ENCODE data around the gene ZBTB46. TPM values are rescaled to one million over a fixed set of nuclear protein-coding genes. Genes with fewer than 3 reads are reported as not detected.
"Not testable (repeated sequence)": the region's sequence is repeated elsewhere in the genome, so short reads cannot be mapped to it uniquely, and the experiment has no call there.

The ZBTB46 gene
- total RNA-seq, 1 donor from 2014 or later: 39.5 TPM

DNA sequence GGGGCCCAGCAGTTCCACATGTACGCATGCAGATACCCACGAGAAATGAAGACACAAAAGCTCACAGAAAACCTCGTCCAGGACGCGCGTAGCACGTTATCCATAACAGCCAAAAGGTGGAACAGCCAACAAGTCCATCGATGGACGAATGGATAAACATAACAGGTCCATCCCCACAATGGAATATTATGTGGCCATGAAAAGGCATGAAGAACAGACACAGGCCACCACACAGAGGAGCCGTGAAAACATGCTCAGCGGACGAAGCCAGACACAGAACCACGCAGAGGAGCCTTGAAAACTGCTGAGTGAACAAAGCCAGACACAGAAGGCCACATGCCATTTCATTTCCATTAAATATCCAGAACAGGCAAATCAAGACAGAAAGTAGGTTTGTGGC, 53.5 kb downstream of the ZBTB46 start:
- Histone ChIP-seq H3K27ac (no peak overlapping the region), H3K4me3 (no peak overlapping the region), H3K27me3 (no peaks in the 10 kb centered on the region), H3K9me3 (no peaks in the 10 kb centered on the region), H3K36me3 (no peaks in the 10 kb centered on the region), H3K4me1 (no peaks in the 10 kb centered on the region)
- TF ChIP-seq, protein P1, sequence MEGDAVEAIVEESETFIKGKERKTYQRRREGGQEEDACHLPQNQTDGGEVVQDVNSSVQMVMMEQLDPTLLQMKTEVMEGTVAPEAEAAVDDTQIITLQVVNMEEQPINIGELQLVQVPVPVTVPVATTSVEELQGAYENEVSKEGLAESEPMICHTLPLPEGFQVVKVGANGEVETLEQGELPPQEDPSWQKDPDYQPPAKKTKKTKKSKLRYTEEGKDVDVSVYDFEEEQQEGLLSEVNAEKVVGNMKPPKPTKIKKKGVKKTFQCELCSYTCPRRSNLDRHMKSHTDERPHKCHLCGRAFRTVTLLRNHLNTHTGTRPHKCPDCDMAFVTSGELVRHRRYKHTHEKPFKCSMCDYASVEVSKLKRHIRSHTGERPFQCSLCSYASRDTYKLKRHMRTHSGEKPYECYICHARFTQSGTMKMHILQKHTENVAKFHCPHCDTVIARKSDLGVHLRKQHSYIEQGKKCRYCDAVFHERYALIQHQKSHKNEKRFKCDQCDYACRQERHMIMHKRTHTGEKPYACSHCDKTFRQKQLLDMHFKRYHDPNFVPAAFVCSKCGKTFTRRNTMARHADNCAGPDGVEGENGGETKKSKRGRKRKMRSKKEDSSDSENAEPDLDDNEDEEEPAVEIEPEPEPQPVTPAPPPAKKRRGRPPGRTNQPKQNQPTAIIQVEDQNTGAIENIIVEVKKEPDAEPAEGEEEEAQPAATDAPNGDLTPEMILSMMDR (IDR thresholded peaks at IDR 0.05): no peak
- no peak for DNase-seq (ENCODE audit: low spot score in 2 of 2)
- intact Hi-C loops (cut with DNase I): no loop called here

DNA sequence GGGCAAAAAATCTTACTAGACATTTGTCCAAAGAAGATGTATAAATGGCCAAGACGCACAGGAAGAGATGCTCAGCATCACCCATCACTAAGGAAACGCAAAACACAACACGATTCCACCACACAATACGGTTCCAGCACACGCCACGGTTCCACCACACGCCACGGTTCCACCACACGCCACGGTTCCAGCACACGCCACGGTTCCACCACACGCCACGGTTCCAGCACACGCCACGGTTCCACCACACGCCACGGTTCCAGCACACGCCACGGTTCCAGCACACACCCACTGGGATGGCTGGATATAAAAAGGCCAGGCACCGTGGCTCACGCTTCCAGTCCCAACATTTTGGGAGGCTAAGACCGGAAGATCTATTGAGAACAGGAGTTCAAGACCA, 54.2 kb downstream of the ZBTB46 start:
- H3K36me3 ChIP-seq; H3K4me1 ChIP-seq; H3K27me3 ChIP-seq; H3K4me3 ChIP-seq; H3K27ac ChIP-seq; intact Hi-C loops (cut with DNase I); DNase-seq (ENCODE audit: low spot score in 2 of 2); H3K9me3 ChIP-seq: not testable (repeated sequence)

DNA sequence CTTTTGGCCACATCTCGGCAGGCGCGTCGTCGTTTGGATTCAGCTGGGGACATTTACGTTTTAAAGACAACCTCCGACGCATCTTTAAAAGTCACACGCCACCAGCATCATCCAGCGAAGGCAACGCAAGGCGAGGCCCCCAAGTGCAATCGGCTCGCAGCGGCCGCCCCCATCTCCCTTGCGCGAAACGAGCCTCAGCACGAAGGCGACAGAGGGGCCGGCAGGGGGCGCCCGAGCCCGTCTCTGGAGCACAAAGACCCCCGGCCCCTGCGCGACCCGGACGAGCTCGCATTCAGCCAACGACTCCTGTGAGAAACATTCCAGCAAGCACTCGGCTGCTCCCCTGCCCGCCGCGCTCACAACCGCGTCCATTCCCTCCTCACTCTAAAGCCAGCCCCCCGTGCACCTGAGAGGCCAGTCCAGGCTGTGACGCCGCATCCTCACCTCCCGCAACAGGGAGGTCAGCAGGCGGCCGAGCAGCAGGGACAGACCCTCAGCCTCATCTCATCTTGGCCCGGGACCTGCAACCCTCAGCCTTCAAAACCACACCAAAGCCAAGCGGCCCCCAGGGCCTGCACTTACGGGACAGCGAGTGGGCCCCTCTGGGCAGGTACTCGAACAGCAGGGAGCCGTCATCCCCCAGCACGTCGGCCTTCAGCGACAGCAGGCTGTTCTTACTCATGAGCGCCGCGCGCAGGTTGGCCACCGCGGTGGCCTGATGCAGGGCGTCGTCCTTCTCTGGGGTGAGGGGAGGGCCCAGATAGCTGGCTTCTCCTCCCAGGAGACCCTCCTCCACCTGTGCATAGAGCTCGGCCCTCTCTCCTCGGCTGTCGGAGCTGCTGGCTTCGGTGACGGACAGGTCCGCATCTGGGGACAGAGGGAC, 55.7 kb downstream of the ZBTB46 start:
- DNase-seq (ENCODE audit: low spot score in 2 of 2): no peak
- Histone ChIP-seq H3K4me3 (peak overlapping the region in 1 of 2 donors; percentile 56), H3K27me3 (no peaks in the 10 kb centered on the region), H3K27ac (no peak overlapping the region), H3K4me1 (no peaks in the 10 kb centered on the region), H3K36me3 (no peaks in the 10 kb centered on the region), H3K9me3 (no peaks in the 10 kb centered on the region)
- TF ChIP-seq, protein P1 (IDR thresholded peaks at IDR 0.05): peak; percentile 64 to 75 (median 74)
- intact Hi-C loops (cut with DNase I): no loop called here

DNA sequence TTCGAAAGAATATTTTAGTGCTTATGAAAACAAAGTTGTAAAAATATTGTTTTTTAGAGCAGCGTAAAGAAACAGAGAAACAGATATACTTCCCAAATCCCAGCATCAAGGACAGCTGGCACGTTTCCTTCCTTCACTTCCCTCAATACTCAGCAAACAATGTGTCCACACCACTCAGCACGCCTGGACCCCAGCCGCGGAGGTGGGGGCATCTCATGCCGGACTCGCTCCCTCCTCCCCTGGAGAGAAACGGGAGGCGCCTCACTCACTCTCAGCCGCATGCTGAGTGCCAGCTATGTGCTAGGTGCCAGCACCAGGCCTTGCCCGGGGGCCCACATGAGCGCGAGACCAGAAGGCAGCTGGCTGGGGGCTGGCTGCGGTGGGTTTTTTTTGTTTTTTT, 56.8 kb downstream of the ZBTB46 start:
- TF ChIP-seq, protein P1 (IDR thresholded peaks at IDR 0.05): no peak
- H3K4me3 ChIP-seq: peak overlapping the region in 1 of 2 donors; percentile 56
- no peak for DNase-seq (ENCODE audit: low spot score in 2 of 2)
- intact Hi-C loops (cut with DNase I): no loop called here
- no peaks in the 10 kb centered on the region for H3K4me1 ChIP-seq
- H3K36me3 ChIP-seq: peaks cover 0 to 2% of the 10 kb centered on the region in 2 donors
- H3K27ac ChIP-seq: no peak overlapping the region
- H3K27me3 ChIP-seq: no peaks in the 10 kb centered on the region
- H3K9me3 ChIP-seq: no peaks in the 10 kb centered on the region

DNA sequence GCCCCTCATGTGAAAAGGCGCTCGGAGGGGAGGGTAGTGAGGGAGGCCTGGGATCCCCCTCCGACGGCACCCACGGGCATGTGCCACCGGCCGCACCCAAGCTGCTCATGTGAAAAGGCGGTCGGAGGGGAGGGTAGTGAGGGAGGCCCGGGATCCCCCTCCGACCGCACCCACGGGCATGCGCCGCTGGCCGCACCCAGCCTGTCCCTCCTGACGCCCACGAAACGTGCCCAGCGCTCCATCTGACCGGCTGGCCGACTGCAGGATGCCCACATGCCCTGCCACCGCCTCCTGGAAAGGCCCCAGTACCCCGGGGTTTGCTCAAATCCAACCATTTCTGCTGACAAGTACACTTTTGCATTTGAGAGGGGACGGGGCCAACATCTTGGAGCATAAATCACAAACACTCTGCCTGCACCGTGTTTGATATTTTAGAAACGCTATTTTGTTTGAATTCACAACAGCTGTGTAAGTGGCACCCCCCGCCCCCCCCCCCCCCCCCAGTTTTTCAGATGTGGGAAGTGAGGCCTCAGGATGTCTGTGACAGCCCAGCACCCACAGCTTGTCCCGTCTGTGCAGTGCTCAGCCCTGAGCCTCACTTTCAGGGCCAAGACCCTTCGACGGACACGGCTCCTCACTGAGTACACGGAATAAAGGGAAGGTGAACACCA, 57.4 kb downstream of the ZBTB46 start:
- Histone ChIP-seq H3K4me1 (no peaks in the 10 kb centered on the region), H3K27ac (no peak overlapping the region), H3K9me3 (no peaks in the 10 kb centered on the region), H3K4me3 (no peak overlapping the region), H3K27me3 (no peaks in the 10 kb centered on the region), H3K36me3 (peaks cover 0 to 7% of the 10 kb centered on the region in 2 donors)
- intact Hi-C loops (cut with DNase I): no loop called here
- TF ChIP-seq, protein P1 (IDR thresholded peaks at IDR 0.05): no peak
- DNase-seq (ENCODE audit: low spot score in 2 of 2): no peak
